HG02678 (cell line): ENCODE results near the gene LNP1.
"Not testable (repeated sequence)": the region's sequence is repeated elsewhere in the genome, so short reads cannot be mapped to it uniquely, and the experiment has no call there.

Experiments used
- ATAC-seq: cut with Tn5 transposase; IDR thresholded peaks from one replicate; pipeline ENCODE4 v1.9.1; 2021; ENCODE audit warnings: mild to moderate bottlenecking, moderate library complexity; ENCODE audit not compliant: unreplicated experiment

The LNP1 gene

DNA sequence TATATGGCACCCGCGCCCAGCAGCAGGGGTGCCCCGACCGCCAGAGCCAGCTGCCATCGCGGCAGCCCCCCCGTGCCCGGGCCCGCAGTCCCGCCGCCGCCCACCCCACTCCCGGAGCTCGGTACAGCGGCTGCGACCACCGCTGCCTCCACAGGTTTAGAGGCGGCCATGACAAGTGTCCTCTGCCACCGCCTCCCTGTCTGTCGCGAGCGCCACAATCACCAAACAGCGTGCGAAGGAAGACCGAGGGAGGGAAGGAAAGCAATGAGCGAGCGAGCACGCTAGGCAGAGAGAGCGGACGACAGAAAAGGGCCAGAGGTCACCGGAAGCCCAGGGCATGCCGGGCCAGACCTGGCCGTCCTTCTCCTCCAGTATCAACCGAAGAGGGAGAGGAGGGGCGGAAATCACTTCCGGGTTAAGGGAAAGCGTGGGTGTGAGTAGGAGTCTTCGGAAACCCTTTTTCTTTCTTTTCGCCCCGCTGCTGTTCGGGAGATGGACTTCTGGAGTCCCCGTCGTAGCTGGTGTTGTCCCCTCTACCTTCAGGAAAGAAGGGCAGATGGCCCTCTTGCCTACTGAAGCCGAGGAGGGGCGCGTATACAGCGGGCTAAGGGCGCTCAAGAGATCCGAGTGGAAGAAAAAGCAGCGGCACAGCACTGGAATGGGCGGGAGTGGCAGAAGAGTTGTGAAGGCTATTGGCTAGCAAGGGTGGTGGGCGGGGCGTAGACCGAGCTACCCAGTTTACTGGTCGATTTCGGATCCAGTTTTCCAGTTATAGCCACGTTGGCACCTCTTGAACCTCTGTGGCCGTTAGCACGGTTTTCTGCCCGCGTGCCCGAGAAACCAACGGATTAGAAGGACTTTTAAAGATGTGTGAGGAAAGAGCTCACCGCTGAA lies at the start of gene LNP1, which contains the start of gene TOMM70:
TSS of gene LNP1 (plus strand) at position 760 of the 894 bp plus-strand sequence. CDS start 28,191 bp downstream, outside the sequence.
TSS of gene TOMM70 (minus strand) at position 310 of the 894 bp plus-strand sequence. CDS start at position 170, 140 bp downstream.
- peak; percentile 90 for ATAC-seq

DNA sequence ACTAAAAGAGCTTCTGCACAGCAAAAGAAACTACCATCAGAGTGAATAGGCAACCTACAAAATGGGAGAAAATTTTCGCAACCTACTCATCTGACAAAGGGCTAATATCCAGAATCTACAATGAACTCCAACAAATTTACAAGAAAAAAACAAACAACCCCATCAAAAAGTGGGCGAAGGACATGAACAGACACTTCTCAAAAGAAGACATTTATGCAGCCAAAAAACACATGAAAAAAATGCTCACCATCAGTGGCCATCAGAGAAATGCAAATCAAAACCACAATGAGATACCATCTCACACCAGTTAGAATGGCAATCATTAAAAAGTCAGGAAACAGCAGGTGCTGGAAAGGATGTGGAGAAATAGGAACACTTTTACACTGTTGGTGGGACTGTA lies 49.6 kb upstream of the LNP1 start:
- not testable (repeated sequence) for ATAC-seq

DNA sequence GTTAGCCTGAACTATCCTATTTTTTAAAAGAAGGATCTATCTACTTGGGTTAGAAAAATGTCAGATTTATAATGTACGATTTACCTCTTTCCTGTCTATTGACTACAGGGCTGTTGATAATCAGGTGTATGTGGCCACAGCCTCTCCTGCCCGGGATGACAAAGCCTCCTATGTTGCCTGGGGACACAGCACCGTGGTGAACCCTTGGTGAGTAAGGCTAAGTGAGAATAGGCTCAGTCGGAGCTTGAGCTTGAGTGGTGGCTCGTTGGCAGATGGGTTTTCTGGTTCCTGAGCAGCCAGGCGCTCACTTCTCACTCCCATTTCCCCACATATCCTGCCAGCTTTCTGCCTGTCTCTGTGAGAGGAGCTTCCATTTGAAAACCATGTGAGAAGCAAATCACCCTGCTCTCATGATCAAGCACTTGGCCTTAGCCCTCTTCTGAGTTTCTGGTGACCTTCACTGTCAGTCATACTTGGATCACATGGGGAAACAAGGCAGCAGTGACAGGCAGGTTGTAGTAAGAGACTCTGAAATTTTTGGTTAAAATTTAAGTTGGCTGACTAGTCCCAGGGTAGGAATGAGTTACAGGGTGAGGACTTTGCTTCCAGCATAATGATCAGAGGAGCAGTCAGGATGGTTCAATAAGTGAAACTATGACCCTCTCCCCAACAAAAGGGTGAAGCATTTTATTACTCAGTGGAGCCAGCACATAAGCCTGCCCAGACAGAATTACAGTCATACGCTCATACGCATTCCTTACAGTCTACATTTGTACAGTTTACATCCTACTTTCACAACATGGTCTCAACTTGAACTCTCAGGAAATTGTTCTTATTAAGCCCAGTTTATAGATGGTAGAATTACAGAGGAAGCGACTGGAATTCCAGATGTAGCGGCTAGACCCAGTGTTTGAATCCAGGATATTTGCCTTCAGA lies 48.8 kb upstream of the LNP1 start:
- no peak for ATAC-seq

DNA sequence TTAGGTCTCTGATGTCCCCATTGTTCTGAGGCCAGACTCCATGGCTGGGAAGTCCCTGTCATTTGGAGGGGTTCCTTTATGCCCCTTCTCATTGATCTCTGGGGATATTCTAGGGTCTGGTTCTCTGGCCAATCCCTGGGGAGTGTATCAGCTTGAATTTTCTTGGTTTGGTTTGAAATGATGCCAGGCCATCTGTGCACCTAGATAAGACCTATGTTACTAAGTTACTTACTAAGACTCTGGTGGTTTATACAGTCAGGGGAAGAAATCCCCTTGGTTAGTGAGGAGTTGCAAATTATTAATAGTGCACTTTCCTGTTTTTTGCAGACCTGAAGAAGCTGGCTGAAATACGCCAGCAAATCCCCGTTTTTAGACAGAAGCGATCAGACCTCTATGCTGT lies 46.5 kb upstream of the LNP1 start:
- peak; percentile 72 for ATAC-seq

DNA sequence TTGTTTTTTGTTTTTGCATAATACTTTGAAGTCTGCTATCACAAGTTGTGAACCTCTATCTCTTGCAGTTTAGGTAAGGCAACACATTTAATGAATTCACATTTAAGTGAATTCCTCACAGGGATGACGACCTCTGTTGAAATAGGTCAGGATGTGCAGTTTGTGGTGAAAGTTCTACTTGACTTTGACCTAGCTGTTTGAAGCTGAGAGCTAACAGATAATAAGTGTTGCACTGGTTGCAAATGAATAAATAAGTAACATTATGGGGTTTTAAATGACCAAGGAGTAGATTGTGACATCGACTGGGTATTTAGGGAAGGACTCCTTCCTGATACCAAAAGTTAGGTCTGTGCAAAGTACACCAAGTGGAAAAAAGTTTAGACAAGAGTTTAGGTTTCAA lies 42.9 kb upstream of the LNP1 start:
- no peak for ATAC-seq

DNA sequence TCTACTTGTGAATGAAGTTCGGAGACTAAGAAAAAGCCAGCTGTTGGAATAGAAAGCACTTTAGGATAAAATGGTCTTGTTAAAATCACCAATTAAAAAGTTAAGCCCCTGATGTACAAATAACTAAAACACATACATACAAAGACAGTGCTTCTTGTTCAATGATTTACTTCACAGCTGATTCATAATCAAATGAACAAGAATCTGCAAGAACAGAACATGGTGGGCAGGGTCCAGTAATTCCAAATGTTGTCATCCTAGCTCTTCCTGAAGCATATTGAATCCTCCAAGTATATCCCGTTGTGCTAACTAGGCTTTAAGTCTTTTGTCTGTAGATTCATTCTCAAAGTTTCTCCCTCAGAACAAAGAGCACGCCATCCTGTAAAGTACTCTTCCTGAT lies 42.3 kb upstream of the LNP1 start:
- no peak for ATAC-seq

DNA sequence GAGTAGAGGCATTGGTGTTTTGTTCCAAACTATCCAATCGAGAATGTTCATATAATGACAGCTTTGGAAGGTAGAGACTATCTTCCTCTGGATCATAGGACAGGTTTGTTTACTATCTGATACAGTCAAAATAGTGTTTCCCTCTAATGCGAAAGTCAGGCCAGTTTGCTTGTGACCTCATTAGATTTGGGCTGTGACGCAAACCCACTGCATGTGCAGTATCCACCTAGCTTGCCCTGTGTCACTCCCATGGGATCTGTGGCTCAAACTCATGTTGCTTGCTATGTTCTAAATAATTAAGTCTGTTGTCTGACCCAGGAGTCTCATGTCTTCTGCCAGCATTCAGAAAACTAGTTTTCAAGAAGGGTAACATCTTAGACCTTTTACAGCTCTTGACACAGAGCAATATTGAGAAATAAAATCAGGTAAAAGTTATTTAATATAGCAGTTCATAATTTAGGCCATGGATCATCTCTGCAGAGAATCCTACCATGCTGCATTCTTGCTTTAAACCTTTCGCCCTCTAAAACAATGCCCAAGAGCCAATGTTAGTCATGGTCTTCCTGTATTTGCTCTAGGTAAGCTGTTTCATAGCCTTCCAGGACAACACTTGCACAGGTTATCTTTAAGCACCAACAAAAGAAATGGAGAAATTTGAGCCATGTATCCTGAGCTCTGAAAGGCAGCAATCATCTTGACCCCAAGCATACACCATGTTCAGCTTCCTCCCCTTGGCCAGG lies 40.4 kb upstream of the LNP1 start:
- no peak for ATAC-seq

DNA sequence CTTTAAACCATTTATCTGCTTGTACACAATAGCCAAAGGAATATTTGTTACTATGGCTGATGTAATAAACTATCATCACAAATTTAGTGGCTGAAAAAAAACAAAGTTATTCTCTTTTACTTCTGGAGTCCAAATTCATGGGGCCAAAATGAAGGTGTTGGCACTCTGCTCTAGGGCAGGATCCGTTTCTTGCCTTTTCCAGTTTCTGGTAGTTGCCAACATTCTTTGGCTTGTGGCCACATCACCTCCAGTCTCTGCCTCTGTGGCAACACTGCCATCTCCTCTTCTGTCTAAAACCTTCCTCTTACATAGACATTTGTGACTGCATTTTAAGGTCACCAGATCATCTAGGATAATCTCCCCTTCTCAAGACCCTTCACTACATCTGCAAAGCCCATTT lies 39.4 kb upstream of the LNP1 start:
- no peak for ATAC-seq

GRCh38 chr3:100364421-100364820 lies 36.9 kb upstream of the LNP1 start:
- ATAC-seq, result no peak

- no peak for ATAC-seq
Measured at GRCh38 chr3:100366424-100366823, 34.9 kb upstream of the LNP1 start.

DNA sequence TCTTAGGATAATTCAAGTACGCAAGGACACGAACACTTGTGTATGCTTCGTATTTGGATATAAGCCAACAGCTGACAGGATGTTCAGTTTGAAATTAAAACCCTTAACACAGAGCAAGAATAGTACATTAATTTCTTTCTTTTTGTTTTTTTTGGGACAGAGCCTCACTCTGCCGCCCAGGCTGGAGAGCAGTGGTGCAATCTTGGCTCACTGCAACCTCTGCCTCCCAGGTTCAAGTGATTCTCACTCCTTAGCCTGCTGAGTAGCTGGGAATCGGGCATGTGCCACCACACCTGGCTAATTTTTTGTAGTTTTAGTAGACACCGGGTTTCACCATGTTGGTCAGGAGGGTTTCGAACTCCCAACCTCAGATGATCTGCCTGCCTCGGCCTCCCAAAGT lies 32.9 kb upstream of the LNP1 start:
- no peak for ATAC-seq

- ATAC-seq, result no peak
Measured at GRCh38 chr3:100370756-100371155, 30.6 kb upstream of the LNP1 start.

DNA sequence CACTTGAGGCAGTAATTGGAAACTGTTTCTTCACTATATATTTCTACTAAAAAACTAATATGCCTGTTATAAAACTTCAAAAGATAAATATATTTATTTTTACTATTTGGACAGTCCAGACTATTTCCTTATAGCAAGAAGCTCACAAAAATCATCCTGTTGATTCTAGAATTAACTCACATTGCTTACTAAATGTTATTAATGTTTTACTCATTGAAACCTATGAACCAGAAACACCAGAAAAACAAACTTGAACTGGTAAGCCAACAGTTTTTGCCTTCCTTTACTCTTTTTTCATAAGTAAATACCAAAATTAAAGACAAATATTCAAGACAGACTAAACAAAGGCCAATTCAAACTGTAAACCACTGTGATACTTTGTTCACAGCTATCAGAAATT lies 26.8 kb upstream of the LNP1 start:
- no peak for ATAC-seq

DNA sequence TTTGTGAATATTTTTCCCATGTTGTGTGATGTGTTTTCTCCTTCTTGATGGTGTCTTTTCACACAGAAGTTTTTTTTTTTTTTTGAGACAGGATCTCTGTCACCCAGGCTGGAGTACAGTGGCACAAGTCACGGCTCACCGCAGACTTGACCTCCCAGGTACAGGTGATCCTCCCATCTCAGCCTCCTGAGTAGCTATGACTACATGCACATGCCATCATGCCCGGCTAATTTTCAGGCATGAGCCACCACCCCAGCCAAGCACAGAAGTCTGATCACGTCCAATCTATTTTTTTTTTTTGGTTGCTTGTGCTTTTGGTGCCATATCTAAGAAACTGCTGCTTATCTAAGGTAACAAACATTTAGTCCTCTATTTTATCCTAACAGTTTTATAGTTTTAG lies 25.0 kb upstream of the LNP1 start:
- ATAC-seq, result no peak

- no peak for ATAC-seq
Measured at GRCh38 chr3:100384733-100385525, 16.4 kb upstream of the LNP1 start.

GRCh38 chr3:100386437-100387074 lies 14.8 kb upstream of the LNP1 start:
- ATAC-seq, result no peak

DNA sequence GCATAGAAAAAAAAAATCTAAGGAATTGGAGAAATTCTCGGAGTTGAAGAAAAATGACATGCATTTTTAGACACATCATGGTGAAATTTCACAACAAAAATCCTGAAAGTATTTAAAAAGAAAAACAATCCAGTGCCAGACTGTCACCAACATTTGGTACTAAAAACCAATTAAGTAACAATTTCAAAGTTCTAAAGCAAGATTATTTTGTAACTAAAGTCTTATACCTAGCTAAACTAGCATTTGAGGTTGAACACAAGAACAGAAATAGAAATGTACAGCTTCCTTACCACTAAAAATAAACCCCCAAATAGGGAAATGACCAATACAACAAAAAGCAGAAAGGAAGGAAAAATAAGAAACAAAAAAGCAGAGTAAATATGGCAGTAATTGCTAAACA lies 12.3 kb upstream of the LNP1 start:
- ATAC-seq, result no peak

GRCh38 chr3:100395679-100396431 lies 5.5 kb upstream of the LNP1 start:
- ATAC-seq, result no peak

DNA sequence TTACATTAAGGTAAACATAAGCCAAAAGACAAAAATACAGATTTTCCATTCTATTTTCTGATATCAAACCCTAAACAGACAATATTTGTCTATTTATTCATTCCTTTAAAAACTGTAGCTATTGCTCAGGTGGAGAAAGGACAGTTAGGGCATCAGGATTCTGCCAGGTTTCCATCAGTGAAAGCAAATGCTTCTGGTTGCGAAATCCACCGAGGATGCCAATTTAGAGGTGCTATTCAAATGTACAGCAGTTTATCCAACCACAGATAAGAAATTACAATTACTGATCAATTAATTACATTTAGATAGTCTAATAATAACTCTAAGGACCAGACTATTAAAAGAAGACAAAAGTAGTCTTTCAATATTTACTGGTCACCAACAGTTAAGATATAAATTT lies 4.4 kb upstream of the LNP1 start:
- ATAC-seq, result no peak
